Measurements from ENCODE around the gene CADM1. TPM values are rescaled to one million over a fixed set of nuclear protein-coding genes. Genes with fewer than 3 reads are reported as not detected.

Gene CADM1
- total and polyA plus RNA-seq, 2 experiments from 2014 or later, result 16.5 to 18.0 TPM

GRCh38 chr11:115257678-115258077 lies 246.5 kb downstream of the CADM1 start (continued):
- no peak for TF ChIP-seq NANOG (IDR thresholded peaks at IDR 0.05; ENCODE audit: borderline replicate concordance)
- no peak for TF ChIP-seq JUNB (IDR thresholded peaks at IDR 0.05; ENCODE audit: unreplicated experiment)
- no peak for TF ChIP-seq ZNF462 (CRISPR knock-in tag; IDR thresholded peaks at IDR 0.05)
- TF ChIP-seq STAT1 (IDR thresholded peaks at IDR 0.05; ENCODE audit: unreplicated experiment), result no peak
- no peak for TF ChIP-seq EZH2phosphoT487 (IDR thresholded peaks at IDR 0.05; ENCODE audit: unreplicated experiment)
- TF ChIP-seq ZNF331 (CRISPR knock-in tag; IDR thresholded peaks at IDR 0.05; ENCODE audit: low read depth), result no peak
- TF ChIP-seq POLR2AphosphoS5 (IDR thresholded peaks at IDR 0.05; ENCODE audit: low read depth), result no peak

- H3K27ac ChIP-seq (ENCODE audit: low read depth), result no peak overlapping the region
- no peaks in the 10 kb centered on the region for H3K36me3 ChIP-seq (ENCODE audit: insufficient read depth)
- no peak overlapping the region for H3K4me3 ChIP-seq
- Mint-ChIP-seq H3K4me3 (no peak overlapping the region), H3K9me3 (no peaks in the 10 kb centered on the region), H3K36me3 (ENCODE audit: low read depth) (no peaks in the 10 kb centered on the region), H3K27ac (no peak overlapping the region), H3K27me3 (ENCODE audit: insufficient read depth, low read depth, poor library complexity) (no peaks in the 10 kb centered on the region), H3K4me1 (peaks cover 51% of the 10 kb centered on the region)
- no peaks in the 10 kb centered on the region for H3K27me3 ChIP-seq (ENCODE audit: insufficient read depth)
- no peaks in the 10 kb centered on the region for H3K9me2 ChIP-seq (ENCODE audit: insufficient read depth)
- H3K4me2 ChIP-seq, result no peak overlapping the region
- H3K4me1 ChIP-seq (ENCODE audit: insufficient read depth), result peaks cover 19% of the 10 kb centered on the region
- no peaks in the 10 kb centered on the region for H3K79me2 ChIP-seq (replicated peaks; ENCODE audit: insufficient read depth)
- no peak overlapping the region for H2AFZ ChIP-seq
- no peaks in the 10 kb centered on the region for H3F3A ChIP-seq (replicated peaks; ENCODE audit: low read depth)
- ATAC-seq (no peak), DNase-seq (ENCODE audit: low spot score) (no peak)
- H4K20me1 ChIP-seq (replicated peaks; ENCODE audit: insufficient read depth), result no peaks in the 10 kb centered on the region
- TF ChIP-seq STAT1 (IDR thresholded peaks at IDR 0.05; ENCODE audit: unreplicated experiment) (no peak), CTCF (conservative IDR thresholded peaks at IDR 0.05; ENCODE audit: low read depth in 2 of 2) (no peak), ZNF331 (CRISPR knock-in tag; IDR thresholded peaks at IDR 0.05; ENCODE audit: low read depth) (no peak), ZNF462 (CRISPR knock-in tag; IDR thresholded peaks at IDR 0.05) (no peak), CREB1 (CRISPR knock-in tag; IDR thresholded peaks at IDR 0.05; ENCODE audit: low read depth) (no peak)
Measured at GRCh38 chr11:115257270-115257669, 246.9 kb downstream of the CADM1 start.
